ENCODE results near the gene CFAP43. TPM values are rescaled to one million over a fixed set of nuclear protein-coding genes. Genes with fewer than 3 reads are reported as not detected.
"Not testable (repeated sequence)": the region's sequence is repeated elsewhere in the genome, so short reads cannot be mapped to it uniquely, and the experiment has no call there.

CFAP43 gene
- total RNA-seq, 1 donor from 2014 or later: 0.56 TPM

DNA sequence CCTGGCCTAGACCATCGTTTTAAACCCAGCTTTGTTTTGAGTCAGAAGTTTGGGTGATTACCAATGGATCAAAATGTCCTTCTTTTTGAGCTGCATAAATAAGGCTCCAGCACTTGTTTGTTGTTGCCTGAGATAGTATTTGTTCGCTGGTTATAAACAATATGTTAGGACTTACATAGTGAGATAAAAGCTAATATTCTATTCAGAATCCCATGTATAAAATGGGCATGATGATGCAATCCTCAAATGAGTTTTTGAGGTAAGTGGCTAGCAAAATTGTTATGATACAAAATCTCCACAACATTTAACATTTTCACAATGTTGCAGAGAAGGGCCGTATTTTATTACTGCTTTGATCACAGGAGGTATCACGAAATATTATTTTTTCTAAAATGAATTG is 48.5 kb downstream of the CFAP43 start:
- Mint-ChIP-seq H3K27me3 (ENCODE audit: unreplicated experiment) (no peaks in the 10 kb centered on the region), H3K4me1 (ENCODE audit: unreplicated experiment) (peaks cover 6% of the 10 kb centered on the region), H3K36me3 (ENCODE audit: low read depth, unreplicated experiment) (no peaks in the 10 kb centered on the region), H3K27ac (ENCODE audit: unreplicated experiment) (no peak overlapping the region), H3K4me3 (ENCODE audit: unreplicated experiment) (no peak overlapping the region), H3K9me3 (ENCODE audit: unreplicated experiment) (no peaks in the 10 kb centered on the region)
- no peak for DNase-seq (ENCODE audit: low spot score)
- TF ChIP-seq, protein P1, sequence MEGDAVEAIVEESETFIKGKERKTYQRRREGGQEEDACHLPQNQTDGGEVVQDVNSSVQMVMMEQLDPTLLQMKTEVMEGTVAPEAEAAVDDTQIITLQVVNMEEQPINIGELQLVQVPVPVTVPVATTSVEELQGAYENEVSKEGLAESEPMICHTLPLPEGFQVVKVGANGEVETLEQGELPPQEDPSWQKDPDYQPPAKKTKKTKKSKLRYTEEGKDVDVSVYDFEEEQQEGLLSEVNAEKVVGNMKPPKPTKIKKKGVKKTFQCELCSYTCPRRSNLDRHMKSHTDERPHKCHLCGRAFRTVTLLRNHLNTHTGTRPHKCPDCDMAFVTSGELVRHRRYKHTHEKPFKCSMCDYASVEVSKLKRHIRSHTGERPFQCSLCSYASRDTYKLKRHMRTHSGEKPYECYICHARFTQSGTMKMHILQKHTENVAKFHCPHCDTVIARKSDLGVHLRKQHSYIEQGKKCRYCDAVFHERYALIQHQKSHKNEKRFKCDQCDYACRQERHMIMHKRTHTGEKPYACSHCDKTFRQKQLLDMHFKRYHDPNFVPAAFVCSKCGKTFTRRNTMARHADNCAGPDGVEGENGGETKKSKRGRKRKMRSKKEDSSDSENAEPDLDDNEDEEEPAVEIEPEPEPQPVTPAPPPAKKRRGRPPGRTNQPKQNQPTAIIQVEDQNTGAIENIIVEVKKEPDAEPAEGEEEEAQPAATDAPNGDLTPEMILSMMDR (IDR thresholded peaks at IDR 0.05; ENCODE audit: unreplicated experiment): no peak

DNA sequence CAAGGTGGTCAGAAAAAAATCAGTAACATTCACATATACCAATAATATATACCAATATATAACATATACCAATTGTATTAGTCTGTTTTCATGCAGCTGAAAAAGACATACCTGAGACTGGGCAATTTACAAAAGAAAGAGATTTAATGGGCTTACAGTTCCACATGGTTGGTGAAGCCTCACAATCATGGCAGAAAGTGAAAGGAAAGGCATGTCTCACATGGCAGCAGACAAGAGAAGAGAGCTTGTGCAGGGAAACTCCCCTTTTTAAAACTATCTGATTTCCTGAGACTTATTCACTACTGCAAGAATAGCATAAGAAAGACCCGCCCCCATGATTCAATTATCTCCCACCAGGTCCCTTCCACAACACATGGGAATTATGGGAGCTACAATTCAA is 58.0 kb downstream of the CFAP43 start:
- not testable (repeated sequence) for DNase-seq (ENCODE audit: low spot score); H3K27me3 Mint-ChIP-seq (ENCODE audit: unreplicated experiment); H3K4me3 Mint-ChIP-seq (ENCODE audit: unreplicated experiment)

DNA sequence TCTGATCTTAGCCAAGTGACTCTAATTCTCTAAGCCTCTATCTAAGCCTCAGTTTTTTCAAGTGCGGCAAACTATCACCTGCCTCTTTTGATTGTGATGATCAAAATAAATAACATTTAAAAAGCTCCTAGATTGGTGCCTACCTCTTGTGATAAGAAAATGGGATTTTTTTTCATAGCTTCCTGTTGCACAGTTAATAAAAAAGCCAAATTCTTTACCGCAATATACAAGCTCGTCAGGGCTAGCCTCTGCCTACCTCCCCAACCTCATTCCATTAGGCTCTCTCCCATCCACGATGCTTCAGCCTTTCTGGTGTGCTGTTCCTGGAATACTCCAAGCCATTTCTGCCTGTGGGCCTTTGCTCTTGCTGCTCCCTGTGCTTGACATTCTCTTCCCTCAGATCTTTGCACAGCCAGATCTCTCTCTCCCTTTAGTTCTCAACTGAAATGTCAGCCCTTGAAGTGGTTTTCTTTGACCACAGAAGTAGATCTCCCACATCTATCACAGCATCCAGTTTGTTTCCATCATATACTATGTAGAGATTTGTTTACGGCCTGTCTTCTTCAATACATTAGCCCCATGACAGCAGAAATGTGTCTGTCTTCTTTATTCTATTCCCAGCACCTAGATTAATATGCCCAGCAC is 61.4 kb downstream of the CFAP43 start:
- Mint-ChIP-seq H3K36me3 (ENCODE audit: low read depth, unreplicated experiment) (no peaks in the 10 kb centered on the region), H3K27me3 (ENCODE audit: unreplicated experiment) (peaks cover 3% of the 10 kb centered on the region), H3K4me3 (ENCODE audit: unreplicated experiment) (no peak overlapping the region), H3K27ac (ENCODE audit: unreplicated experiment) (no peak overlapping the region), H3K4me1 (ENCODE audit: unreplicated experiment) (no peaks in the 10 kb centered on the region), H3K9me3 (ENCODE audit: unreplicated experiment) (no peaks in the 10 kb centered on the region)
- DNase-seq (ENCODE audit: low spot score): no peak
- TF ChIP-seq, protein P1 (IDR thresholded peaks at IDR 0.05; ENCODE audit: unreplicated experiment): no peak

More for the DNA sequence above, 58.0 kb downstream of the CFAP43 start:
- not testable (repeated sequence) for H3K27ac Mint-ChIP-seq (ENCODE audit: unreplicated experiment); H3K36me3 Mint-ChIP-seq (ENCODE audit: low read depth, unreplicated experiment); H3K4me1 Mint-ChIP-seq (ENCODE audit: unreplicated experiment); H3K9me3 Mint-ChIP-seq (ENCODE audit: unreplicated experiment)

DNA sequence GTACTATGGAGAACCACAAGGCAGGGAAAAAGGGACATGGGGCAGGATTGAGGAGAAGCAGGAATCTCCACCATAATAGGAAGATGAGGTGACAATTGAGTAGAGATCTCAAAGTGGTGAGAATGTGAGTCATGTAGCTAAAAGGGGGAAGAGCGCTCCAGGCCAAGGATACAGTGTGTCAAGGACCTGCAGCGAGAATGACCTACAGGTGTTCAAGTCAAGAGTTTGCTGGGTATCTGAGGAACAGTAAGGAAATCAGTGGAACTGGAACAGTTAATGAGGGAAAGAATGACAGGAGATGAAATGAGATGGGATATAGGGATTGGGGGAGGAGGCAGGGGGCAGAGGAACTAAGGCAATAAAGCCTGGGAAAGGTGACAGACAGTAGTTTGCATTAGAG is 76.6 kb downstream of the CFAP43 start:
- Mint-ChIP-seq H3K27ac (ENCODE audit: unreplicated experiment) (no peak overlapping the region), H3K9me3 (ENCODE audit: unreplicated experiment) (peaks cover 8% of the 10 kb centered on the region), H3K4me1 (ENCODE audit: unreplicated experiment) (no peaks in the 10 kb centered on the region), H3K36me3 (ENCODE audit: low read depth, unreplicated experiment) (no peaks in the 10 kb centered on the region), H3K27me3 (ENCODE audit: unreplicated experiment) (no peaks in the 10 kb centered on the region), H3K4me3 (ENCODE audit: unreplicated experiment) (no peak overlapping the region)
- TF ChIP-seq, protein P1 (IDR thresholded peaks at IDR 0.05; ENCODE audit: unreplicated experiment): no peak
- DNase-seq (ENCODE audit: low spot score): no peak

DNA sequence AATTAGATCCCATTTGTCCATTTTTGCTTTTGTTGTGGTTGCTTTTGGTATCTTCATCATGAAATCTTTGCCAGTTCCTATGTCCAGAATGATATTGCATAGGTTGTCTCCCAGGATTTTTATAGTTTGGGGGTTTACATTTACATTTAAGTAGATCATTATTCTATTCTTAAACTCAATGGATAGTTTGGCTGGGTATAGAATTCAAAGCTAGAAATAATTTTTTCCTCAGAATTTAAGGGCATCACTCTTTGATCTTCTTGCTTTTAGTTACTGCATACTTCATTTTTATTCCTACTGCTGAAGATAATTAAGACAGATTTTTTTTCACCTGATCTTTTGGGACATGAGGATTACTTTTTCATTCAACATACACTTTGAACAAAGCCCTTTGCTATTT is 80.4 kb downstream of the CFAP43 start:
- Mint-ChIP-seq H3K4me3 (ENCODE audit: unreplicated experiment) (no peak overlapping the region), H3K27ac (ENCODE audit: unreplicated experiment) (no peak overlapping the region), H3K36me3 (ENCODE audit: low read depth, unreplicated experiment) (no peaks in the 10 kb centered on the region), H3K9me3 (ENCODE audit: unreplicated experiment) (peaks cover 8% of the 10 kb centered on the region), H3K27me3 (ENCODE audit: unreplicated experiment) (no peaks in the 10 kb centered on the region), H3K4me1 (ENCODE audit: unreplicated experiment) (no peaks in the 10 kb centered on the region)
- DNase-seq (ENCODE audit: low spot score): no peak
- TF ChIP-seq, protein P1 (IDR thresholded peaks at IDR 0.05; ENCODE audit: unreplicated experiment): no peak
